SK-N-MC (cell line): ENCODE measurements around the gene CAMKV.
"Not testable (repeated sequence)": the region's sequence is repeated elsewhere in the genome, so short reads cannot be mapped to it uniquely, and the experiment has no call there.

Experiments used
- DNase-seq: peaks from one replicate; pipeline ENCODE4 v3.0.0-alpha.2; 2011; ENCODE audit warnings: low read depth, low spot score
- H3K27ac ChIP-seq: fragments of 200-600 bp; sonication (generic); 2 replicates; pipeline ENCODE4 v1.5.1; 2016; ENCODE audit warnings: mixed run types
- H3K36me3 ChIP-seq: fragments of 200-600 bp; sonication (generic); 2 replicates; pipeline ENCODE4 v1.6.1; 2017; ENCODE audit warnings: antibody characterized with exemption, low read length, mixed read lengths; ENCODE audit not compliant: insufficient read depth
- H3K4me3 ChIP-seq: fragments of 200-600 bp; sonication (generic); 2 replicates; pipeline ENCODE4 v1.5.1; 2016
- H3K9ac ChIP-seq: fragments of 200-600 bp; sonication (generic); 2 replicates; pipeline ENCODE4 v1.8.0; 2017; ENCODE audit warnings: mixed run types, mixed read lengths; ENCODE audit not compliant: insufficient read length
- H3K9me3 ChIP-seq: fragments of 200-600 bp; sonication (generic); 2 replicates; pipeline ENCODE4 v1.6.1; 2017; ENCODE audit warnings: low read depth, mild to moderate bottlenecking, antibody characterized with exemption, low read length, moderate library complexity, mixed read lengths
- EZH2 ChIP-seq: fragments of 200-600 bp; sonication (generic); IDR thresholded peaks from one replicate; pipeline ENCODE4 v1.6.1; 2017; ENCODE audit warnings: antibody characterized with exemption
- FOXP2 ChIP-seq: optimal IDR thresholded peaks from 2 replicates; pipeline ENCODE3; 2011; ENCODE audit warnings: mild to moderate bottlenecking, moderate library complexity; ENCODE audit not compliant: insufficient read depth; ENCODE audit errors: extremely low read length, control extremely low read depth
- POLR2AphosphoS5 ChIP-seq: IDR thresholded peaks from 2 replicates; pipeline ENCODE4 v1.6.1; 2012; ENCODE audit warnings: mild to moderate bottlenecking, low read depth, low read length, borderline replicate concordance

CAMKV gene

GRCh38 chr3:49869525-49870126 is at the start of gene CAMKV:
Gene CAMKV (minus strand): TSS chr3:49869906. CDS start chr3:49862388, 7,518 bp downstream.
- Histone ChIP-seq H3K9ac (no peak within 1 kb of the TSS), H3K9me3 (no peaks in the 10 kb centered on the region), H3K36me3 (no peaks in the 10 kb centered on the region), H3K4me3 (peak within 1 kb of the TSS; percentile 71), H3K27ac (no peak within 1 kb of the TSS)
- TF ChIP-seq EZH2 = no peak
- TF ChIP-seq POLR2AphosphoS5 = no peak
- TF ChIP-seq FOXP2 = no peak
- DNase-seq = no peak

GRCh38 chr3:49917806-49918590 is 48.3 kb upstream of the CAMKV start:
- H3K9me3 ChIP-seq, H3K36me3 ChIP-seq, DNase-seq, H3K4me3 ChIP-seq, H3K9ac ChIP-seq, H3K27ac ChIP-seq: not testable (repeated sequence)

GRCh38 chr3:49916686-49917085 is 47.0 kb upstream of the CAMKV start:
- no peaks in the 10 kb centered on the region for H3K9me3 ChIP-seq

GRCh38 chr3:49914906-49915305 is 45.2 kb upstream of the CAMKV start:
- H3K9ac ChIP-seq = no peak overlapping the region
- no peaks in the 10 kb centered on the region for H3K36me3 ChIP-seq
- no peaks in the 10 kb centered on the region for H3K9me3 ChIP-seq
- no peak overlapping the region for H3K4me3 ChIP-seq
- TF ChIP-seq EZH2 = no peak
- TF ChIP-seq FOXP2 = no peak
- TF ChIP-seq POLR2AphosphoS5 = no peak
- H3K27ac ChIP-seq = no peak overlapping the region
- DNase-seq = no peak

More at GRCh38 chr3:49916686-49917085, 47.0 kb upstream of the CAMKV start:
- no peak overlapping the region for H3K4me3 ChIP-seq
- no peak overlapping the region for H3K27ac ChIP-seq
- H3K9ac ChIP-seq = no peak overlapping the region
- TF ChIP-seq EZH2 = no peak
- TF ChIP-seq FOXP2 = no peak
- no peak for TF ChIP-seq POLR2AphosphoS5
- H3K36me3 ChIP-seq = no peaks in the 10 kb centered on the region
- no peak for DNase-seq

- no peak for TF ChIP-seq POLR2AphosphoS5
- TF ChIP-seq FOXP2 = no peak
- no peak for TF ChIP-seq EZH2
- no peak for DNase-seq
- H3K9ac ChIP-seq = no peak overlapping the region
- no peak overlapping the region for H3K4me3 ChIP-seq
- no peak overlapping the region for H3K27ac ChIP-seq
- no peaks in the 10 kb centered on the region for H3K9me3 ChIP-seq
- no peaks in the 10 kb centered on the region for H3K36me3 ChIP-seq
These were observed 43.2 kb upstream of the CAMKV start for GRCh38 chr3:49912881-49913281.

- H3K4me3 ChIP-seq = no peak overlapping the region
- H3K9ac ChIP-seq = no peak overlapping the region
- DNase-seq = no peak
- H3K36me3 ChIP-seq = no peaks in the 10 kb centered on the region
- TF ChIP-seq EZH2 (no peak), POLR2AphosphoS5 (no peak), FOXP2 (no peak)
- no peaks in the 10 kb centered on the region for H3K9me3 ChIP-seq
- no peak overlapping the region for H3K27ac ChIP-seq
These were observed 41.9 kb upstream of the CAMKV start for GRCh38 chr3:49911611-49912010.

GRCh38 chr3:49911124-49911420 is 41.4 kb upstream of the CAMKV start:
- no peak overlapping the region for H3K27ac ChIP-seq
- no peak overlapping the region for H3K4me3 ChIP-seq
- DNase-seq = no peak
- no peak overlapping the region for H3K9ac ChIP-seq
- TF ChIP-seq EZH2 (no peak), POLR2AphosphoS5 (no peak), FOXP2 (no peak)
- no peaks in the 10 kb centered on the region for H3K9me3 ChIP-seq
- no peaks in the 10 kb centered on the region for H3K36me3 ChIP-seq

- no peak for DNase-seq
- H3K36me3 ChIP-seq = no peaks in the 10 kb centered on the region
- H3K9ac ChIP-seq = no peak overlapping the region
- TF ChIP-seq EZH2 = no peak
- no peak for TF ChIP-seq FOXP2
- TF ChIP-seq POLR2AphosphoS5 = no peak
- no peaks in the 10 kb centered on the region for H3K9me3 ChIP-seq
- H3K27ac ChIP-seq = no peak overlapping the region
- H3K4me3 ChIP-seq = no peak overlapping the region
These were observed 40.9 kb upstream of the CAMKV start for GRCh38 chr3:49910409-49911123.
